Activated CD4-positive, alpha-beta memory T cell treated with anti-CD3 and anti-CD28 coated beads for 36 hours (primary cell): ENCODE data around the gene LRMDA. TPM values are rescaled to one million over a fixed set of nuclear protein-coding genes. Genes with fewer than 3 reads are reported as not detected.

Experiments used
- CTCF ChIA-PET: fragments of 350-600 bp; sonication (Branson Sonifier 250); formaldehyde crosslinking; loops from one replicate; lab custom pipeline; 2021; ENCODE audit warnings: antibody characterized with exemption, inconsistent platforms; lab: Charles Lee
- POLR2A ChIA-PET: fragments of 350-600 bp; sonication (Branson Sonifier 250); formaldehyde crosslinking; loops from one replicate; lab custom pipeline; 2021; ENCODE audit warnings: antibody characterized with exemption; lab: Charles Lee
- DNase-seq: peaks from one replicate; pipeline ENCODE4 v3.0.0-alpha.2; 2020
- H3K27ac Mint-ChIP-seq: one replicate; pipeline ENCODE4 v1.8.0; 2021; ENCODE audit warnings: mixed read lengths
- H3K27me3 Mint-ChIP-seq: one replicate; pipeline ENCODE4 v1.8.0; 2021; ENCODE audit warnings: mixed read lengths
- H3K36me3 Mint-ChIP-seq: one replicate; pipeline ENCODE4 v1.8.0; 2021; ENCODE audit warnings: mixed read lengths
- H3K4me1 Mint-ChIP-seq: one replicate; pipeline ENCODE4 v1.8.0; 2021; ENCODE audit warnings: low read depth, mixed read lengths
- H3K4me3 Mint-ChIP-seq: one replicate; pipeline ENCODE4 v1.8.0; 2021; ENCODE audit warnings: mild to moderate bottlenecking, mixed read lengths
- H3K9me3 Mint-ChIP-seq: one replicate; pipeline ENCODE4 v1.8.0; 2021; ENCODE audit warnings: mixed read lengths
- intact Hi-C: fragments of 100-400 bp; cut with micrococcal nuclease; formaldehyde crosslinking; loops from one replicate; pipeline ENCODE4 v1.15.1; 2023
- total RNA-seq, 2 experiments: library from RNA; stranded (reverse); gene quantifications; one replicate each; pipeline ENCODE4 v1.2.3, GENCODE V29; 2021

LRMDA gene
- total RNA-seq, 2 experiments from 2014 or later = not detected

DNA sequence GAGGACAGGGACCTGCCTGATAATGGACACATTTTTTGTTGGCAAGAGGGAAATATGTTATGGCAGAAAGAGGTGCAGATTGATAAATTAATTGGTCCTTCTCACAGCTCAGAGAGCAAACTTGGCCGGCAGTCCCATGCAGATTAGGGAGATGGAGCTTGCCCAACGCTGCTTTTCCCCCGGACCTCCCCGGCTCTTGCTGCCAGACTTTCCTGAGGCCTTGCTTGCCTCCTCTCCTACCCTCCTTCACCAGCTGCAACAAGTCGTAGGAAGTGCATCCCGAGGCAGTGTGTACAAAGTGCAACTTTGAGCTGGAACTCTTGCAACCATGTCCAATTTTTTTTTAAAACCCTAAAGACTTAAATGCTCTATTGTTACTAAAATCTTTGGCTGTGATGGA is 215.5 kb downstream of the LRMDA start:
- CTCF ChIA-PET = no interaction called here
- intact Hi-C loops = no loop called here
- no peak overlapping the region for H3K4me3 Mint-ChIP-seq
- H3K9me3 Mint-ChIP-seq = no peaks in the 10 kb centered on the region
- H3K27ac Mint-ChIP-seq = no peak overlapping the region
- no peaks in the 10 kb centered on the region for H3K4me1 Mint-ChIP-seq
- H3K36me3 Mint-ChIP-seq = no peaks in the 10 kb centered on the region
- H3K27me3 Mint-ChIP-seq = peaks cover 2% of the 10 kb centered on the region
- no peak for DNase-seq
- POLR2A ChIA-PET = no interaction called here

DNA sequence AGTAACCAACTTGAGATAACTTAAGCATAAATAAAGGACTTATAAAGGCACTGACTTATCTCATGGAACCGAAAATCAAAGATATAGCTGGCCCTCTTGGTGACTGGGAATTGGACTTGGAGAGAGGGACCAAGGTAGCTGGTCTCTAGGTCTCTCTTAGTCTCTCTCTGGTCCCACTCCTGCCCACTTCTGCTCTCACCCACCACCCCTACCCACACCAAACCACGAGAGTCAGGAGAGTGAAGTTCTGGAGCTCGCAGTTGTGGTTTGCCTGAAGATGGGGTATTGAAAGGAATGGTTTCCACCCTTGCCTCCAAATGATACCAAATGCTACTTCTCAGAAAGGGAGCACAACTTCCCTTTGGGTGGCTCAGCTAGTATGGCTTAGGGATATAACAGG is 216.3 kb downstream of the LRMDA start:
- no peaks in the 10 kb centered on the region for H3K36me3 Mint-ChIP-seq

DNA sequence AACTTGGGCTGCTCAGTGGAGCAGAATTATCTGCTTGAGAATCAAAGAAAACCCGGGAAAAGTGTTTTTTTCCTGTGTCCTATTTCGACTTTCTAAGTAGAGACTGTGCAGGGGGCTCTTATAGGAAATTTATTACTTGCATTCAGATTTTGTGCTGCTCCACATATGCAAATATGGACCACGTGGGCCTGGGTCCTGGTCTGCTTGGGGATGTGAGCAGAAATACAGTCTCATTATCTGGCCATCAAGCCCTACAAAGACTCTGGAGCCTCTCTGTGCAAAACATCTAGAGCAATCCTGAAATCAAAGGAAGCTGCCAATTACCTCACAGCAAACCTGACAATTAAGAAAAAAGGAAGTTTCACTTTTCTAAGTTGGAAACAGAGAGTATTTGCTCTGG is 216.9 kb downstream of the LRMDA start:
- Mint-ChIP-seq H3K4me1 (no peaks in the 10 kb centered on the region), H3K4me3 (no peak overlapping the region), H3K27ac (no peak overlapping the region), H3K9me3 (no peaks in the 10 kb centered on the region), H3K36me3 (no peaks in the 10 kb centered on the region), H3K27me3 (peaks cover 2% of the 10 kb centered on the region)
- intact Hi-C loops = no loop called here
- DNase-seq = no peak
- ChIA-PET POLR2A (no interaction called here), CTCF (no interaction called here)

More for the DNA sequence above, 216.3 kb downstream of the LRMDA start:
- no peaks in the 10 kb centered on the region for H3K4me1 Mint-ChIP-seq
- ChIA-PET CTCF (no interaction called here), POLR2A (no interaction called here)
- peaks cover 2% of the 10 kb centered on the region for H3K27me3 Mint-ChIP-seq
- intact Hi-C loops = no loop called here
- no peaks in the 10 kb centered on the region for H3K9me3 Mint-ChIP-seq
- no peak overlapping the region for H3K27ac Mint-ChIP-seq
- no peak for DNase-seq
- H3K4me3 Mint-ChIP-seq = no peak overlapping the region

DNA sequence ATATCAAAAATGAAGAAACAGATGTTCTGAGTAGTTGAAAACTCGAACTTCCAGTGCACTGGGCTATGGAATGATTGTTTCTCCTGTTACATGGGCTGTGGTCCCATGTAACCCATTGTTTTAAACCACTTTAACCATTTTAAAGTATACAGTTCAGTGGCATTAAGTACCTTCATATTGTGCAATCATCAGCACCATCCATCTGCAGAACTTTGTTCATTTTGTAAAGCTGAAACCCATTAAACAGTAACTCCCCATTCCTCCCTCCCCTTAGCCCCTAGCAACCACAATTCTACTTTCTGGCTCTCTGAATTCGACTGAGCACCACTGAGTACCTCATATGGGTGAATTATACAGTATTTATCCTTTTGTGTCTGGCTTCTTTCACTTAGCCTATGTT is 217.4 kb downstream of the LRMDA start:
- H3K9me3 Mint-ChIP-seq = no peaks in the 10 kb centered on the region
- ChIA-PET CTCF (no interaction called here), POLR2A (no interaction called here)
- peaks cover 2% of the 10 kb centered on the region for H3K27me3 Mint-ChIP-seq
- H3K4me3 Mint-ChIP-seq = no peak overlapping the region
- intact Hi-C loops = no loop called here
- no peaks in the 10 kb centered on the region for H3K4me1 Mint-ChIP-seq
- H3K36me3 Mint-ChIP-seq = no peaks in the 10 kb centered on the region
- H3K27ac Mint-ChIP-seq = no peak overlapping the region
- DNase-seq = no peak

DNA sequence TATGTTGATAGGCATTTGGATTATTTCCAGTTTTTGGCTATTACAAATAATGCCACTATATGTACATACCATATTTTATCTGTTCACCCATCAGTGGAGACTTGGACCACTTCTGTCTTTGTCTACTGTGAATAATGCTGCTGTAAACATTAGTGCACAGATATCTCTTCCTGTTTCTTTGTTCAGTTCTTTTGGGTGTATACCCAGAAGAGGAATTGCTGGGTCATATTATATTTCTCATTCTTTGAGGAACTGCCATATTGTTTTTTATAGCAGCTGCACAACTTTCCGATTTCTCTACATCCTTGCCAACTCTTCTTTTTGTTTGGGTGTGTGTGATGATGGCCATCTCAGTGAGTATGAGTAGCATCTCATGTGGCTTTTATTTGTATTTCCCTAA is 218.0 kb downstream of the LRMDA start:
- ChIA-PET CTCF (no interaction called here), POLR2A (no interaction called here)
- no peaks in the 10 kb centered on the region for H3K36me3 Mint-ChIP-seq
- no peaks in the 10 kb centered on the region for H3K9me3 Mint-ChIP-seq
- H3K27ac Mint-ChIP-seq = no peak overlapping the region
- no peaks in the 10 kb centered on the region for H3K4me1 Mint-ChIP-seq
- intact Hi-C loops = no loop called here
- no peak overlapping the region for H3K4me3 Mint-ChIP-seq
- peaks cover 2% of the 10 kb centered on the region for H3K27me3 Mint-ChIP-seq
- DNase-seq = no peak

DNA sequence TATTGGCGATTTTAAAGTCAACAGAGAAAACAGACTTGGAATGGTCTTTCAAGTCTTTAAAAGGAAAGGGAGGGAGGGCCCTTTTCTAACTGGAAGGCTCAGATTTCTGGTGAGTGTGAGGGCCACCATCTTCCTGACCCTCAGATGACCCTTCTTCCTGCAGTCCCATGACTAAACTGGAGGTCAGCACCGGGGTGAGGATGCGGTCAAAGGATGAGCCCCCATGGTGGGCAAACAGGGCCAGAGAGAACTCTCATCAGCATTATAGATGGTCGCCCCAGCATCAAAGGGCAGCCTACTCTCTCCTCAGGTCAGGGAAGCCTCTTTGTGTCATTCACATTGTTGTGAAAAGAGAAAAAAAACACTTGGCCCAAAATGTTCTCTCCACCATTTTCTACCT is 219.2 kb downstream of the LRMDA start:
- no peaks in the 10 kb centered on the region for H3K36me3 Mint-ChIP-seq
- CTCF ChIA-PET = no interaction called here
- no peak overlapping the region for H3K27ac Mint-ChIP-seq
- intact Hi-C loops = no loop called here
- H3K4me1 Mint-ChIP-seq = no peaks in the 10 kb centered on the region
- POLR2A ChIA-PET = no interaction called here
- H3K27me3 Mint-ChIP-seq = peaks cover 2% of the 10 kb centered on the region
- no peak for DNase-seq
- no peaks in the 10 kb centered on the region for H3K9me3 Mint-ChIP-seq
- H3K4me3 Mint-ChIP-seq = no peak overlapping the region

DNA sequence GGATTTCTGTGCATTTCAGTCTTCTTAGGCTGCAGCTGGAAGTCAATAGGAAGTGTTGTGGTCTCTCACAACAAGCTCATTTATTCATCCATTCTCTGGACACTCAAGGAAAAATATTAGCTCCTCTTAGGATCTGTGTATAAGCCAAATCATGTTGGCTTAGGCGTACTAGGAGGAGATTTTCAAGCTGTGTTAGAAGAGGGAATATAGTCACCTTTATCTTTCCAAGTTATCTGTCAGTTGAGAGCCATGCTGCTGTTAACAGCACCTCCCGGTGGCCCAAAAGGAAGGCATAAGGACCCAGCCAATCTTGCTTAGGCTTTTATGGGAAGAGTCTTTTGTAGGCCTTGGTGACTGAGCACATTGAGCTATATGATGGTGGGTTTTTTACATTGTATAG is 220.0 kb downstream of the LRMDA start:
- Mint-ChIP-seq H3K27me3 (peaks cover 2% of the 10 kb centered on the region), H3K9me3 (no peaks in the 10 kb centered on the region), H3K36me3 (no peaks in the 10 kb centered on the region), H3K4me3 (no peak overlapping the region), H3K4me1 (no peaks in the 10 kb centered on the region), H3K27ac (no peak overlapping the region)
- intact Hi-C loops = no loop called here
- no peak for DNase-seq
- ChIA-PET POLR2A (no interaction called here), CTCF (no interaction called here)

DNA sequence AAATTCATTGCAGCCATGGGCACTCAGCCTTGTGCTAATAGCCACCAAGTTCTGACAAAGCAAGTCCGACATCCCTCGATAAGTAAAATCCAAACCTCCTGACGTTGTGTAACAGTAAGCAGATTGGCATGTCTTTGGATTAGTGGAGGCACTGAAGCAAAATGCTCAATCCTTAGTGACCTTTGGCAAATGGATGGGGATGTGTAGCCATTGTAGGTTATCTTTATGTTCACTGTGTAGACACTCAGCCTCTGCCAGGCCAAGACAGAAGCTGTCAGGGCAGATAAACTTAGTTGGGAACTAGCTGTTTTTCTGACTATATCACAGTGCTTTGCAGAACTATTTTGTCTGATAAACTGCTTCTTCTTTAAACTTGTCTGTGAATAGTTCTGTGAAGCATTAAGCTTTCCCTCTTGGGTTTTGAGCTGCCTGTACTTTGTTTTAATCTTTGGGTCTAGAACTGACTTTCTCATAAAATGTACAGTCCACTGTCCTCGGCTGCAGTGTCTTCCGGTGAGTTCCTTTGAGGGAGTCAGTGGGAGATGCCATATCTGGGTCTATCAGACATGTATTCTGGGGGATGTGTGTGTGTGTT is 220.8 kb downstream of the LRMDA start:
- ChIA-PET POLR2A (no interaction called here), CTCF (no interaction called here)
- intact Hi-C loops = no loop called here
- Mint-ChIP-seq H3K9me3 (no peaks in the 10 kb centered on the region), H3K27me3 (no peaks in the 10 kb centered on the region), H3K27ac (no peak overlapping the region), H3K4me3 (no peak overlapping the region), H3K36me3 (no peaks in the 10 kb centered on the region), H3K4me1 (no peaks in the 10 kb centered on the region)
- DNase-seq = no peak

DNA sequence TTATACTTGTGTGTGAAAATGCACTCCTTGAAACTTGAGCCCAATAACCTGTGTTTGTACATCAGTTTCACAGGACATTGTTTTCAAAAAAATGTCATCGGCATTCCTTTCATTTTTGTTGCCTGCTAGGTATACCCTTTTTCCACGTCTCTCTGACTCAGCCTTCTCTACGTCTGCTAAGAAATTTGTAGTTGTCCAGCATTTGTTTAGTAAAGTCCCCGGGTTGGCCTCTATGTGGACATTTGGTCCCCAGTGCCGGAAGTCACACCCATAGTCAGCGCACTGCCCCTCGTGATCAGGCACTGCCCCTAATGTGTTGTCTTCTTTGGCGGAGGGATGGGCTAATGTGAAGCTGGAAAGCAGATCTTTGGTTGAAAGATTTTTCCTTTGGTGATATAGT is 222.3 kb downstream of the LRMDA start:
- H3K27ac Mint-ChIP-seq = no peak overlapping the region
- no peaks in the 10 kb centered on the region for H3K9me3 Mint-ChIP-seq
- no peak for DNase-seq
- ChIA-PET CTCF (no interaction called here), POLR2A (no interaction called here)
- no peak overlapping the region for H3K4me3 Mint-ChIP-seq
- no peaks in the 10 kb centered on the region for H3K4me1 Mint-ChIP-seq
- intact Hi-C loops = no loop called here
- H3K36me3 Mint-ChIP-seq = no peaks in the 10 kb centered on the region
- no peaks in the 10 kb centered on the region for H3K27me3 Mint-ChIP-seq

DNA sequence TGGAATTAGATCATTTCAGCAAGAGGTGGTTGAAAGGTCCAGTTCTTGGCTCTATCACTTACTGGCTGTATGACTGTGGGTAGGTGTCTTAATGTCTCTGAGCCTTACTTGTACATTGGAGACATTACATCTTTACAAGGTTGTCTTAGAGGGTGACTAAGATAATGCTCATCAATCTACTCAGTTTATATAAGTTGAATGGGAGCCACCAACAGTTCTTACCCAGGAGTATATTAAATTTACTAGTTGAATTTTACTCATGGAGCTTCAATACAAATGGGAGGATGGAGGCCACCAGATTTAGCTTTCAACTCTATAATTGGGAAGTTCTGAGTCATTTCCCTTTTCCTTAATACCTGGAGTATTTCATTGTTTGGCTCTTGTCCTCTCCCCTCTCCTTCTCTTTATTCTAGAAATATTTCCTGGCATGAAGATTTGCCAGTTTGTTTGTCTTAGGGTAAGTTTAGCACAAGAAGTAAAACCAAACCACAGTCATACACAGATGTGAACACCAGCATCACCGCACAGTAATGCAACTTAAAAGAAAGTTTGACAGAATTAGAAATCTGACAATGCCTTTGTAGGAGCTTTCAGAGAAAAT is 222.8 kb downstream of the LRMDA start:
- DNase-seq = no peak
- Mint-ChIP-seq H3K4me3 (no peak overlapping the region), H3K27ac (no peak overlapping the region), H3K27me3 (peaks cover 1% of the 10 kb centered on the region), H3K4me1 (no peaks in the 10 kb centered on the region), H3K36me3 (no peaks in the 10 kb centered on the region), H3K9me3 (no peaks in the 10 kb centered on the region)
- intact Hi-C loops = no loop called here
- POLR2A ChIA-PET = no interaction called here
- CTCF ChIA-PET = interaction anchor here (1.3 kb wide), 1 partner anchor 16 kb away, joined by 3 read pairs; no protein-coding TSS in a partner anchor

DNA sequence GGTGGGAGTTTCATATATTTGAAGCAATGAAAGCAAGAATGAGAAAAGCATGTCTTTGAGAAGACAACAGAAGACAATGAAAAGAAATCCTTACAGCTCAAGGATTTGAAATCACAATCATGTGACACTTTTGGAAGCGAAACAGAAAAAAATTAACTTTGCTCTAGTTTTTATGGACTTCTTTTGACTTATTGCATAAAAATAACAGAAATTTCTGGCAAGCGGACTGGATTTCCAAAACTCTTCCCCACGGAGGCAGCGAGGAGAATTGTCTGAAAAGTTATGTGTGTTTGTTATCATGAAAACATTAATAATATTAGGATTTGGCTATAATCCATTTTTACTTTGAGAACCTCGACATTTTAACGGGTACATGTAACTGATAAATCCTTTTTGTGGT is 223.3 kb downstream of the LRMDA start:
- intact Hi-C loops = no loop called here

DNA sequence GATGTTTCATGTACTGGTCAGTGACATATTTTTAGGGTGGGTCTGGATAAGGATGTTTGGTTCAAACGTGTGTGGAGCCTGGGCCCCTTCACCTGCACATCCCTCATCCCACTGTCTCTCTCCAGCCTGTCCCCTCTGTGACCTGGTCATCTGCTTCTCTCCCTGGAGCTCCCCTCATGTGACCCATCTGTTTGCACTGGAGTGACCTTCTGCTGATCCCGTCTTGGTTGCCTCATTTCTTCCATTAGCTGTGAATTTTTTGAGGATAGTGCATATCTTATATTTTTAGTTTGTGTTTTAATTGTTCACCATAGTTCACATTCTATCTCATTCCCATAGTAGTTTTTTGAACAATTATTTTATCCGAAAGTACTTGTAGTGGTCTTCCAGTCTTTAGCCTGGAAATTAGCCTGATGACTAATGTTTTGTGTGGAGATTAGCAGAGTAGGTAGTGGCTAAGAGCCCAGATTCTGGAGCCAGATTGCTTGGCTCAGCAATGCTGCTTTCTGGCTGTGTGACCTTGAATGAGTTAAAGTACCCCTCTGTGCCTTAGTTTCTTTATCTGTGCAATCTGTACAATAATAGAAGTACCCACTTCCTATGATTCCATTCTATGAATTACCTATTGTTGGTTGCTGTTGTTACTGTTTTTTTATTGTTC is 224.5 kb downstream of the LRMDA start:
- POLR2A ChIA-PET = no interaction called here

More for the DNA sequence above, 223.3 kb downstream of the LRMDA start:
- Mint-ChIP-seq H3K9me3 (no peaks in the 10 kb centered on the region), H3K4me1 (no peaks in the 10 kb centered on the region), H3K27ac (no peak overlapping the region), H3K36me3 (no peaks in the 10 kb centered on the region), H3K4me3 (no peak overlapping the region), H3K27me3 (peaks cover 2% of the 10 kb centered on the region)
- no peak for DNase-seq
- CTCF ChIA-PET = interaction anchor here (1.3 kb wide), 1 partner anchor 16 kb away, joined by 3 read pairs; no protein-coding TSS in a partner anchor
- POLR2A ChIA-PET = no interaction called here

DNA sequence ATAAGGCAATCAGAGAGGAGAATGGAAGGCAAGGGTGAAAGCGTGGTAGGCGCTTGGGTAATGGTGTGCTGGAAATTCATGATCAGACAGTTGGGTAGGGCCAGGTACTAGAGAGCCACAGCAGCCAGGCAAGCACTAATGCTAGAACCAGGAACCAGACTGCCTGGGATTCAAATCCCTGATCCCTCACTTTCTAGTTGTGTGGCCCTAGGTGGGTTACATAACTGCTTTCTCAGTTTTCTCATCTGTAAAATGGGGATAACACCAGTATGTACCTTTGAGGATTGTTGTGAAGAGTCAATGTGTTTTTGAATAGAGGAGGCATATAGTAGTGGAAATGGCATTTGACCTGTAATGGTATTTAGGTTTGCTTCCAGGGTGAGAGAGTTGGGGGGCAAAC is 225.9 kb downstream of the LRMDA start:
- Mint-ChIP-seq H3K36me3 (no peaks in the 10 kb centered on the region), H3K27ac (no peak overlapping the region), H3K4me3 (no peak overlapping the region), H3K27me3 (peaks cover 2% of the 10 kb centered on the region), H3K9me3 (no peaks in the 10 kb centered on the region), H3K4me1 (no peaks in the 10 kb centered on the region)
- no peak for DNase-seq
- intact Hi-C loops = no loop called here
- POLR2A ChIA-PET = no interaction called here
- CTCF ChIA-PET = no interaction called here

More for the DNA sequence above, 224.5 kb downstream of the LRMDA start:
- H3K4me1 Mint-ChIP-seq = no peaks in the 10 kb centered on the region
- no peak overlapping the region for H3K4me3 Mint-ChIP-seq
- CTCF ChIA-PET = interaction anchor here (1.3 kb wide), 1 partner anchor 14 kb away, joined by 3 read pairs; no protein-coding TSS in a partner anchor
- no peaks in the 10 kb centered on the region for H3K36me3 Mint-ChIP-seq
- H3K27me3 Mint-ChIP-seq = peaks cover 2% of the 10 kb centered on the region
- DNase-seq = no peak
- H3K27ac Mint-ChIP-seq = no peak overlapping the region
- H3K9me3 Mint-ChIP-seq = no peaks in the 10 kb centered on the region
- intact Hi-C loops = no loop called here
